GM23338 (cell line): ENCODE data around the gene MYPOP.
"Not testable (repeated sequence)": the region's sequence is repeated elsewhere in the genome, so short reads cannot be mapped to it uniquely, and the experiment has no call there.

Source experiments
- CREB1 ChIP-seq: fragments of 250-450 bp; sonication (Bioruptor Pico); IDR thresholded peaks from 2 replicates; pipeline ENCODE4 v1.5.0; 2020; ENCODE audit warnings: low read depth, mild to moderate bottlenecking, moderate library complexity
- CTCF ChIP-seq, 2 experiments: fragments of 200-600 bp in 1 of 2; sonication (generic) in 1 of 2; conservative IDR thresholded peaks; 2 replicates each; pipeline versions ENCODE4 v1.5.1 to v1.6.1; 2016 to 2017; ENCODE audit warnings: antibody characterized with exemption in 2 of 2, low read depth in 2 of 2, mild to moderate bottlenecking in 2 of 2, moderate library complexity in 1 of 2
- ETS1 ChIP-seq: IDR thresholded peaks from 2 replicates; pipeline ENCODE4 v1.6.1; 2016; ENCODE audit warnings: antibody characterized with exemption
- EZH2 ChIP-seq: fragments of 200-600 bp; sonication (generic); IDR thresholded peaks from one replicate; pipeline ENCODE4 v1.8.0; 2017; ENCODE audit warnings: antibody characterized with exemption, mild to moderate bottlenecking, low read depth; ENCODE audit not compliant: unreplicated experiment
- EZH2phosphoT487 ChIP-seq: fragments of 200-600 bp; sonication (generic); IDR thresholded peaks from one replicate; pipeline ENCODE4 v1.8.1; 2018; ENCODE audit warnings: antibody characterized with exemption; ENCODE audit not compliant: unreplicated experiment
- JUNB ChIP-seq: IDR thresholded peaks from one replicate; pipeline ENCODE4 v1.6.1; 2016; ENCODE audit warnings: antibody characterized with exemption; ENCODE audit not compliant: unreplicated experiment
- NANOG ChIP-seq: IDR thresholded peaks from 2 replicates; pipeline ENCODE4 v1.6.1; 2016; ENCODE audit warnings: antibody characterized with exemption, borderline replicate concordance
- POLR2AphosphoS5 ChIP-seq: IDR thresholded peaks from 2 replicates; pipeline ENCODE4 v1.6.1; 2016; ENCODE audit warnings: antibody characterized with exemption, low read depth
- REST ChIP-seq: IDR thresholded peaks from one replicate; pipeline ENCODE4 v1.6.1; 2018; ENCODE audit warnings: antibody characterized with exemption; ENCODE audit not compliant: unreplicated experiment
- STAT1 ChIP-seq: IDR thresholded peaks from one replicate; pipeline ENCODE4 v1.6.1; 2016; ENCODE audit warnings: antibody characterized with exemption; ENCODE audit not compliant: unreplicated experiment
- ZNF114 ChIP-seq: fragments of 250-450 bp; sonication (Bioruptor Pico); IDR thresholded peaks from 2 replicates; pipeline ENCODE4 v1.5.0; 2020; ENCODE audit warnings: mild to moderate bottlenecking, moderate library complexity
- ZNF331 ChIP-seq: fragments of 250-450 bp; sonication (Bioruptor Pico); IDR thresholded peaks from 2 replicates; pipeline ENCODE4 v1.5.0; 2020; ENCODE audit warnings: low read depth, mild to moderate bottlenecking, moderate library complexity
- ZNF462 ChIP-seq: fragments of 250-450 bp; sonication (Bioruptor Pico); IDR thresholded peaks from 2 replicates; pipeline ENCODE4 v1.5.0; 2020; ENCODE audit warnings: mild to moderate bottlenecking, moderate library complexity

GRCh38 chr19:45895983-45896599 lies 6.3 kb downstream of the MYPOP start:
- not testable (repeated sequence) for TF ChIP-seq EZH2phosphoT487; CTCF (conservative IDR thresholded peaks at IDR 0.05; ENCODE audit: low read depth in 2 of 2); CREB1 (CRISPR knock-in tag); EZH2; JUNB; REST; ETS1; POLR2AphosphoS5; NANOG; STAT1; ZNF114 (CRISPR knock-in tag); ZNF331 (CRISPR knock-in tag); ZNF462
